IMR-90 (cell line): Measurements from ENCODE around the gene MACIR. TPM values are rescaled to one million over a fixed set of nuclear protein-coding genes. Genes with fewer than 3 reads are reported as not detected.

ENCODE experiments used
- ATAC-seq: fragments of 200-7000 bp; cut with Tn5 transposase; 2 replicates; pipeline ENCODE4 v1.9.1; 2020; ENCODE audit warnings: low read depth, mild to moderate bottlenecking, moderate library complexity
- BruUV-seq: library from RNA; stranded (reverse); fragments of 400-500 nt; replicated peaks from 2 replicates; lab custom pipeline; 2021; lab: Mats Ljungman, UMichigan
- CTCF ChIA-PET: fragments of 300-600 bp; formaldehyde crosslinking; extraction: SDS; loops from one replicate; lab custom pipeline; 2021; ENCODE audit warnings: antibody characterized with exemption; lab: Yijun Ruan, JAX
- POLR2A ChIA-PET: fragments of 300-600 bp; sonication (Branson Sonifier 250); formaldehyde crosslinking; loops from one replicate; lab custom pipeline; 2022; ENCODE audit warnings: antibody characterized with exemption; ENCODE audit not compliant: unreplicated experiment; lab: Charles Lee
- DNase-seq: peaks from one replicate; pipeline ENCODE4 v3.0.0; 2013
- H2AFZ ChIP-seq: replicated peaks from 2 replicates; pipeline ENCODE3; 2013; ENCODE audit warnings: low read length, mild to moderate bottlenecking; ENCODE audit not compliant: poor library complexity
- H2AK5ac ChIP-seq: 2 replicates; pipeline ENCODE4 v1.6.1; 2013; ENCODE audit warnings: low read depth, low read length, inconsistent platforms
- H2AK9ac ChIP-seq: replicated peaks from 2 replicates; pipeline ENCODE3; 2013; ENCODE audit warnings: mild to moderate bottlenecking, low read depth, low read length, moderate library complexity; ENCODE audit not compliant: poor library complexity
- H2BK120ac ChIP-seq: 2 replicates; pipeline ENCODE4 v1.6.1; 2013; ENCODE audit warnings: low read depth, low read length, inconsistent platforms
- H2BK15ac ChIP-seq: 3 replicates; pipeline ENCODE4 v1.6.1; 2013; ENCODE audit warnings: low read depth, low read length, inconsistent platforms
- H2BK20ac ChIP-seq: 2 replicates; pipeline ENCODE4 v1.6.1; 2013; ENCODE audit warnings: low read depth, mild to moderate bottlenecking, inconsistent platforms, low read length, moderate library complexity
- H2BK5ac ChIP-seq: 2 replicates; pipeline ENCODE4 v1.6.1; 2013; ENCODE audit warnings: mild to moderate bottlenecking, low read depth, low read length, inconsistent platforms; ENCODE audit not compliant: poor library complexity, severe bottlenecking
- H3K14ac ChIP-seq: replicated peaks from 2 replicates; pipeline ENCODE4 v1.6.1; 2013; ENCODE audit warnings: low read depth, low read length, inconsistent platforms
- H3K18ac ChIP-seq: 2 replicates; pipeline ENCODE4 v1.6.1; 2013; ENCODE audit warnings: low read depth, low read length, control low read depth
- H3K23ac ChIP-seq: 2 replicates; pipeline ENCODE4 v1.6.1; 2013; ENCODE audit warnings: low read depth, low read length, inconsistent platforms
- H3K27ac ChIP-seq: 2 replicates; pipeline ENCODE4 v1.5.1; 2013; ENCODE audit warnings: mild to moderate bottlenecking, control low read depth, low read length; ENCODE audit not compliant: insufficient read depth
- H3K27me3 ChIP-seq: 2 replicates; pipeline ENCODE4 v1.6.1; 2013; ENCODE audit warnings: low read length; ENCODE audit not compliant: control insufficient read depth, insufficient read depth
- H3K36me3 ChIP-seq: 2 replicates; pipeline ENCODE4 v1.6.1; 2013; ENCODE audit warnings: low read length, mixed read lengths; ENCODE audit not compliant: control insufficient read depth, insufficient read depth
- H3K4ac ChIP-seq: 2 replicates; pipeline ENCODE4 v1.6.1; 2013; ENCODE audit warnings: low read depth, low read length, inconsistent platforms
- H3K4me1 ChIP-seq: 2 replicates; pipeline ENCODE4 v1.6.1; 2013; ENCODE audit warnings: low read length, mixed read lengths; ENCODE audit not compliant: control insufficient read depth, insufficient read depth
- H3K4me2 ChIP-seq: 2 replicates; pipeline ENCODE4 v1.6.1; 2013; ENCODE audit warnings: low read depth, mild to moderate bottlenecking, control low read depth, low read length, moderate library complexity
- H3K4me3 ChIP-seq: 2 replicates; pipeline ENCODE4 v1.5.1; 2013; ENCODE audit warnings: low read depth, mild to moderate bottlenecking, control low read depth, low read length, moderate library complexity; ENCODE audit not compliant: insufficient read depth
- H3K56ac ChIP-seq: 2 replicates; pipeline ENCODE4 v1.6.1; 2013; ENCODE audit warnings: low read length, inconsistent platforms; ENCODE audit not compliant: insufficient read depth; ENCODE audit errors: extremely low read depth
- H3K79me1 ChIP-seq, 2 experiments: 2 replicates each; pipeline ENCODE4 v1.6.1; 2013; ENCODE audit warnings: low read length in 2 of 2, inconsistent platforms in 1 of 2, low read depth in 1 of 2
- H3K9ac ChIP-seq: 2 replicates; pipeline ENCODE4 v1.6.1; 2013; ENCODE audit warnings: low read depth, low read length, control low read depth
- H3K9me1 ChIP-seq: 2 replicates; pipeline ENCODE4 v1.6.1; 2013; ENCODE audit warnings: low read length, inconsistent platforms; ENCODE audit not compliant: insufficient read depth
- H3K9me3 ChIP-seq: 2 replicates; pipeline ENCODE4 v1.6.1; 2013; ENCODE audit warnings: low read length; ENCODE audit not compliant: control insufficient read depth, insufficient read depth
- H4K20me1 ChIP-seq: 2 replicates; pipeline ENCODE4 v1.6.1; 2013; ENCODE audit warnings: low read length, inconsistent platforms; ENCODE audit not compliant: insufficient read depth
- H4K5ac ChIP-seq: 2 replicates; pipeline ENCODE4 v1.6.1; 2013; ENCODE audit warnings: mild to moderate bottlenecking, low read depth, low read length, control low read depth
- H4K8ac ChIP-seq, 2 experiments: 2 replicates each; pipeline ENCODE4 v1.6.1; 2013; ENCODE audit warnings: low read depth in 2 of 2, low read length in 2 of 2, control low read depth in 1 of 2, inconsistent platforms in 1 of 2
- H4K91ac ChIP-seq: 2 replicates; pipeline ENCODE4 v1.6.1; 2013; ENCODE audit warnings: low read depth, low read length, inconsistent platforms; ENCODE audit not compliant: insufficient read depth
- BHLHE40 ChIP-seq: fragments of 150-350 bp; IDR thresholded peaks from 2 replicates; pipeline ENCODE4 v1.6.1; 2016; ENCODE audit warnings: mild to moderate bottlenecking, low read depth, low read length
- CEBPB ChIP-seq: IDR thresholded peaks from 2 replicates; pipeline ENCODE4 v1.6.1; 2012; ENCODE audit warnings: low read depth, low read length, improper control_type of control experiment
- CHD1 ChIP-seq: IDR thresholded peaks from 2 replicates; pipeline ENCODE4 v1.6.1; 2012; ENCODE audit warnings: low read depth, low read length, improper control_type of control experiment
- FOS ChIP-seq: fragments of 150-350 bp; IDR thresholded peaks from 2 replicates; pipeline ENCODE4 v1.6.1; 2016; ENCODE audit warnings: low read depth, low read length
- MAFK ChIP-seq: IDR thresholded peaks from 2 replicates; pipeline ENCODE4 v1.6.1; 2012; ENCODE audit warnings: low read depth, low read length, improper control_type of control experiment
- MAZ ChIP-seq: IDR thresholded peaks from 2 replicates; pipeline ENCODE4 v1.6.1; 2012; ENCODE audit warnings: low read depth, mild to moderate bottlenecking, low read length, improper control_type of control experiment, moderate library complexity, borderline replicate concordance
- MXI1 ChIP-seq: IDR thresholded peaks from 2 replicates; pipeline ENCODE4 v1.6.1; 2012; ENCODE audit warnings: low read depth, mild to moderate bottlenecking, low read length, moderate library complexity, borderline replicate concordance
- NFE2L2 ChIP-seq: fragments of 150-350 bp; IDR thresholded peaks from 2 replicates; pipeline ENCODE4 v1.6.1; 2016; ENCODE audit warnings: low read depth, mild to moderate bottlenecking, low read length
- RCOR1 ChIP-seq: IDR thresholded peaks from 2 replicates; pipeline ENCODE4 v1.6.1; 2012; ENCODE audit warnings: mild to moderate bottlenecking, low read length, improper control_type of control experiment; ENCODE audit not compliant: insufficient replicate concordance
- RFX5 ChIP-seq: IDR thresholded peaks from 2 replicates; pipeline ENCODE4 v1.8.0; 2012; ENCODE audit warnings: low read depth, mild to moderate bottlenecking, low read length, moderate library complexity
- SMC3 ChIP-seq: fragments of 150-350 bp; IDR thresholded peaks from 2 replicates; pipeline ENCODE4 v1.6.1; 2016; ENCODE audit warnings: low read depth, mild to moderate bottlenecking, antibody characterized with exemption, low read length, moderate library complexity
- WGBS, 2 experiments: methylation state at CpG; one replicate each; pipeline versions ENCODE4 v1.1.5 to v1.1.7; 2013; ENCODE audit warnings: missing lambda C conversion rate in 2 of 2; ENCODE audit not compliant: insufficient read length in 1 of 2; ENCODE audit errors: extremely low coverage in 2 of 2; 5-methylcytosine and 5-hydroxymethylcytosine counted together
- dilution Hi-C: fragments of 300-500 bp; cut with HindIII; formaldehyde crosslinking; loops from one replicate; pipeline ENCODE4 v1.14.3; 2018; ENCODE audit warnings: low sequenced_read_pairs; ENCODE audit not compliant: unreplicated experiment
- in situ Hi-C: fragments of 300-500 bp; cut with MboI; formaldehyde crosslinking; loops from 3 replicates; pipeline ENCODE4 v1.14.3; 2019; ENCODE audit warnings: low sequenced_read_pairs, inconsistent platforms, mixed read lengths
- intact Hi-C: fragments of 100-400 bp; cut with micrococcal nuclease; formaldehyde crosslinking; loops from 2 replicates; pipeline ENCODE4 v1.10.0; 2022
- polyA plus RNA-seq, 3 experiments: library from polyadenylated mRNA; depleted of rRNA; stranded (reverse); fragments of >200 nt; gene quantifications; 2 replicates each; pipeline ENCODE4 v1.2.3, GENCODE V29; 2012; ENCODE audit warnings: low replicate concordance in 1 of 3
- total RNA-seq: library from RNA; depleted of rRNA; stranded (reverse); fragments of >200 nt; gene quantifications from 2 replicates; pipeline ENCODE4 v1.2.3, GENCODE V29; 2012
- TF ChIP-seq, protein P1 (sequence below): fragments of 150-350 bp; IDR thresholded peaks from 2 replicates; pipeline ENCODE4 v1.6.1; 2017; ENCODE audit warnings: mild to moderate bottlenecking, antibody characterized with exemption, low read length, low read depth
- TF ChIP-seq, protein P2 (sequence below): conservative IDR thresholded peaks from 2 replicates; pipeline ENCODE4 v1.5.1; 2012; ENCODE audit warnings: mild to moderate bottlenecking, low read depth, low read length, improper control_type of control experiment

MACIR gene
- total and polyA plus RNA-seq, 2 of the 4 experiments (the other 2 are of a cell fraction): 11.1 to 21.3 TPM

DNA sequence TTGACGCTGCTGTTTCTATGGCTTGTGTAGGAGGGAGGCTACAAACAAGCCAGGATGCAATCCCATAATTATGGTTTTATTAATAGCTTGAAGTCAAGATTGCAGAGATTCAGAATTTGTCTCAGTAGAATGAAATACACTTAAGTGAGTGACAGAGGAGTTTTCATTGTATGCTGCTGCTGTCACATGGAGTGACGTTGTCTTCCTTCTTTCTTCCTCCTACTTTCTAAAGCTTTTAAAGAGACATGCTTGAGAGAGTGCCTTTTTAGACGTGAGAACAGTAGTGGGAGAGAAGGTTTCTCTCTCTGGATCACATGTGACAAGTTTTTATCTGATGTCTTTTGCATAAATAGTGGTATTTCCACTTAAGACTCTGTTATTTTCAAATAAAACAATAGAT, 48.9 kb downstream of the MACIR start:
- H3K14ac ChIP-seq: no peak overlapping the region
- POLR2A ChIA-PET: no interaction called here
- H3K36me3 ChIP-seq: no peaks in the 10 kb centered on the region
- no peaks in the 10 kb centered on the region for H3K79me1 ChIP-seq
- no peaks in the 10 kb centered on the region for H4K20me1 ChIP-seq
- H3K56ac ChIP-seq: no peak overlapping the region
- no peak overlapping the region for H2BK120ac ChIP-seq
- H4K91ac ChIP-seq: no peak overlapping the region
- ATAC-seq (no peak), DNase-seq (no peak)
- H4K8ac ChIP-seq: no peak overlapping the region
- no peaks in the 10 kb centered on the region for H3K9me3 ChIP-seq
- CTCF ChIA-PET: interaction anchor here (0.5 kb wide), 1 partner anchor 125 kb away, joined by 4 read pairs; no protein-coding TSS in a partner anchor
- H2AK5ac ChIP-seq: no peak overlapping the region
- H3K4me3 ChIP-seq: no peak overlapping the region
- no TSS peak for BruUV-seq
- no peak overlapping the region for H3K4ac ChIP-seq
- no peak overlapping the region for H3K4me2 ChIP-seq
- H2BK15ac ChIP-seq: no peak overlapping the region
- no peak overlapping the region for H2AFZ ChIP-seq
- H2BK20ac ChIP-seq: no peak overlapping the region
- H4K5ac ChIP-seq: no peak overlapping the region
- no peak overlapping the region for H2AK9ac ChIP-seq
- no peaks in the 10 kb centered on the region; the same call in 1 of the 2 replicates for H3K27me3 ChIP-seq
- H3K9me1 ChIP-seq: no peaks in the 10 kb centered on the region
- H3K27ac ChIP-seq: no peak overlapping the region
- no peaks in the 10 kb centered on the region for H3K4me1 ChIP-seq
- in situ Hi-C loops: no loop called here
- no peak overlapping the region for H3K23ac ChIP-seq
- H3K9ac ChIP-seq: no peak overlapping the region
- H2BK5ac ChIP-seq: no peak overlapping the region
- TF ChIP-seq, protein P1, sequence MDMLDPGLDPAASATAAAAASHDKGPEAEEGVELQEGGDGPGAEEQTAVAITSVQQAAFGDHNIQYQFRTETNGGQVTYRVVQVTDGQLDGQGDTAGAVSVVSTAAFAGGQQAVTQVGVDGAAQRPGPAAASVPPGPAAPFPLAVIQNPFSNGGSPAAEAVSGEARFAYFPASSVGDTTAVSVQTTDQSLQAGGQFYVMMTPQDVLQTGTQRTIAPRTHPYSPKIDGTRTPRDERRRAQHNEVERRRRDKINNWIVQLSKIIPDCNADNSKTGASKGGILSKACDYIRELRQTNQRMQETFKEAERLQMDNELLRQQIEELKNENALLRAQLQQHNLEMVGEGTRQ: no peak
- TF ChIP-seq SMC3 (no peak), MAZ (no peak), CEBPB (no peak), FOS (no peak), RFX5 (no peak), MXI1 (no peak), RCOR1 (no peak), MAFK (no peak), CHD1 (no peak), NFE2L2 (no peak), BHLHE40 (no peak)
- TF ChIP-seq, protein P2, sequence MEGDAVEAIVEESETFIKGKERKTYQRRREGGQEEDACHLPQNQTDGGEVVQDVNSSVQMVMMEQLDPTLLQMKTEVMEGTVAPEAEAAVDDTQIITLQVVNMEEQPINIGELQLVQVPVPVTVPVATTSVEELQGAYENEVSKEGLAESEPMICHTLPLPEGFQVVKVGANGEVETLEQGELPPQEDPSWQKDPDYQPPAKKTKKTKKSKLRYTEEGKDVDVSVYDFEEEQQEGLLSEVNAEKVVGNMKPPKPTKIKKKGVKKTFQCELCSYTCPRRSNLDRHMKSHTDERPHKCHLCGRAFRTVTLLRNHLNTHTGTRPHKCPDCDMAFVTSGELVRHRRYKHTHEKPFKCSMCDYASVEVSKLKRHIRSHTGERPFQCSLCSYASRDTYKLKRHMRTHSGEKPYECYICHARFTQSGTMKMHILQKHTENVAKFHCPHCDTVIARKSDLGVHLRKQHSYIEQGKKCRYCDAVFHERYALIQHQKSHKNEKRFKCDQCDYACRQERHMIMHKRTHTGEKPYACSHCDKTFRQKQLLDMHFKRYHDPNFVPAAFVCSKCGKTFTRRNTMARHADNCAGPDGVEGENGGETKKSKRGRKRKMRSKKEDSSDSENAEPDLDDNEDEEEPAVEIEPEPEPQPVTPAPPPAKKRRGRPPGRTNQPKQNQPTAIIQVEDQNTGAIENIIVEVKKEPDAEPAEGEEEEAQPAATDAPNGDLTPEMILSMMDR: no peak
- WGBS, 2 experiments: no CpG with 5 or more reads among the region's 3 CpGs
- no peak overlapping the region for H3K18ac ChIP-seq
- intact Hi-C loops: no loop called here
- dilution Hi-C loops: no loop called here
